GM13977 (cell line): ENCODE data around the gene ARPC2.

Experiments used
- DNase-seq: peaks from one replicate; pipeline ENCODE4 v3.0.0; 2012; ENCODE audit warnings: low spot score
- in situ Hi-C: fragments of 300-500 bp; cut with MboI; formaldehyde crosslinking; loops from one replicate; pipeline ENCODE4 v1.12.0; 2022; ENCODE audit warnings: low sequenced_read_pairs, low pct_unique_long_range_greater_than_20kb, mixed read lengths, inconsistent platforms; ENCODE audit not compliant: unreplicated experiment
- TF ChIP-seq, protein P1 (sequence below): IDR thresholded peaks from 2 replicates; pipeline ENCODE4 v1.5.1; 2012; ENCODE audit warnings: mild to moderate bottlenecking, control low read depth; ENCODE audit not compliant: insufficient read depth; ENCODE audit errors: extremely low read depth, missing control alignments

Gene ARPC2

DNA sequence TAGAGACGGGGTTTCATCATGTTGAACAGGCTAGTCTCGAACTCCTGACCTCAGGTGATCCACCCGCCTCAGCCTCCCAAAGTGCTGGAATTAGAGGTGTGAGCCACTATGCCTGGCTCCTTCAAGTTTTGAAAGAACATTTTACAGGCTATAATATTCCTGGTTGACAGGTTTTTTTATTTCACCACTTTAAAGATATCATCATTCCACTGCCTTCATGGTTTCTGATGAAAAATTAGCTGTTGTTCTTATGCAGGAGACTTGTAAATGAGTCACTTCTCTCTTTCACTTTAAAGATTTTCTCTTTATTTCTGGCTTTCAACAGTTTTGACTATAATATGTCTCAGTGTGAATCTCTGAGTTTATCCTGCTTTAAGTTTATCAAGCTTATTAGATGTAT is 7.9 kb upstream of the ARPC2 start:
- TF ChIP-seq, protein P1, sequence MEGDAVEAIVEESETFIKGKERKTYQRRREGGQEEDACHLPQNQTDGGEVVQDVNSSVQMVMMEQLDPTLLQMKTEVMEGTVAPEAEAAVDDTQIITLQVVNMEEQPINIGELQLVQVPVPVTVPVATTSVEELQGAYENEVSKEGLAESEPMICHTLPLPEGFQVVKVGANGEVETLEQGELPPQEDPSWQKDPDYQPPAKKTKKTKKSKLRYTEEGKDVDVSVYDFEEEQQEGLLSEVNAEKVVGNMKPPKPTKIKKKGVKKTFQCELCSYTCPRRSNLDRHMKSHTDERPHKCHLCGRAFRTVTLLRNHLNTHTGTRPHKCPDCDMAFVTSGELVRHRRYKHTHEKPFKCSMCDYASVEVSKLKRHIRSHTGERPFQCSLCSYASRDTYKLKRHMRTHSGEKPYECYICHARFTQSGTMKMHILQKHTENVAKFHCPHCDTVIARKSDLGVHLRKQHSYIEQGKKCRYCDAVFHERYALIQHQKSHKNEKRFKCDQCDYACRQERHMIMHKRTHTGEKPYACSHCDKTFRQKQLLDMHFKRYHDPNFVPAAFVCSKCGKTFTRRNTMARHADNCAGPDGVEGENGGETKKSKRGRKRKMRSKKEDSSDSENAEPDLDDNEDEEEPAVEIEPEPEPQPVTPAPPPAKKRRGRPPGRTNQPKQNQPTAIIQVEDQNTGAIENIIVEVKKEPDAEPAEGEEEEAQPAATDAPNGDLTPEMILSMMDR, result no peak

DNA sequence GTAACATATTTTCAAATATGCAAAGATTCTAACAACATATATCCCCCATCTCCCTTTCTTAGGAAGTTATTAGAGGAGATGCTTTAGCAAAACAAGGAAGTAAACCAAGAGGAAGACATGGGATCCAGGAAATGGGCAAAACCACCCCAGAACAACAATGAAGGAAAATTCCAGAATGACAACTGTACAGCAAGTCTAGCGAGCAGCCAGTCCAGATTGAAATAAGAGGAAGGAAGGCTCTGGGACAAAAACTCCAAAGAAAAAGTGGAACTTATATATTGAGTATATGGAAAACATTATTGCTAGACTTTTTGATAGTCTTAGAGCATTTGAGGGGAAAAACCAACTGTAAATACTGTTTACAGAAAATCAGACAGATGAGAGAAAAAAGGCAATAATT is 2.9 kb upstream of the ARPC2 start:
- in situ Hi-C loops, result no loop called here
- TF ChIP-seq, protein P1, result no peak
- no peak for DNase-seq

More for the DNA sequence above, 7.9 kb upstream of the ARPC2 start:
- no peak for DNase-seq
- in situ Hi-C loops, result no loop called here

DNA sequence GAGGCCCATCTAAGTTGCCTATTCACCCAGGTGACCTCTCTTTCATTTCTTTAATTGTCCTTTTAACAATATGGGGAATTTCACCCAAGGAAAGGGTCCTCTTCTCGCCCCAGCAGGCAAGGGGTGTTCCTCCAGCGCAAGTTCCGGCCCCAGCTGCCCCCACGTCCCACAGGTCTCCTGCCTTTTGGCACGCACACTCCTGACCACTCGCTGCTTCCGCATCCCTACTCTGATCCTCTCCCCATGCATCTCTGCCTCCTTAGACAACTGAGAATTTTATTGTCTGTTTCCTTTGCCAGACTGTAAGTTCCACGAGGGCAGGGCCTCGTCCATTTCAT is 684 bp upstream of the ARPC2 start:
- in situ Hi-C loops, result no loop called here
- DNase-seq, result peak; percentile 12
- TF ChIP-seq, protein P1, result no peak

DNA sequence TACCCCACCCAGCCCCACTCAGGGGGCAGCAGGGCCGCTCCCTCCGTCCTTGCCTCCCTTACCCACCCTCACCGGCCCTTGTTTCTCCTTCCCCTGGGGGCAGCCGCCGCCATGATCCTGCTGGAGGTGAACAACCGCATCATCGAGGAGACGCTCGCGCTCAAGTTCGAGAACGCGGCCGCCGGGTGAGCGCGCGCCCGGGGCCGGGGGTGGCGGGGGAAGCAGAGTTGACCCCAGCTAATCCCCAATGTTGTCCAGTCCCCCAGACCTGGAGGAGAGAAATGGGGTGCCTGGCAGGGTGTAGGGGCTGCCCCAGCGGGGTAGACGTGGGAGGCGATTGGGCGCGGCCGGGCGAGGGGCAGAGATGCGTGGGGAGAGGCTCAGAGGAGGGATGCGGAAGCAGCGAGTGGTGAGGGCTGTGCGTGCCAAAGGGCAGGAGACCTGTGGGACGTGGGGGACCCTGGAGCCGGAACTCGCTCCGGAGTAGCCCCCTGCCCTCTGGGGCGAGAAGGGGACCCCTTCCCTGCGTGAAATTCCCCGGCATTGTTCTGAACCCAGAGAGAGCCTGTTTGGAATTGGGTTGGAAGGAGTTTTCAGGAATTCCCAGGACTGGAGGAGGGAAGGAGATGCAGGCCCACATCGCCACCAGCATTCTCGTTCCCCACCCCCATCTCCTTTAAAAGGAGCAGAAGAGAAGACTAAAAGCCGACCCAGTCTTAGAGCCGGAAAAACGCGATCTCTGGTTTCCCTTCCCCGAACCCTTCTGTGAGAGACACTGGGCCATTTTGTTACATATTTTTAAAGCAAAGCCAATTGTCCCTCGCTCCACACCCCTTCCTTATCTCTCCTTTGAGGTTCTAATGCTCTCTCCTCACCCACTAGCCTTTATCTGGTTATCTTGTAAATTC is 625 bp downstream of the ARPC2 start:
- peak; percentile 67 for DNase-seq

DNA sequence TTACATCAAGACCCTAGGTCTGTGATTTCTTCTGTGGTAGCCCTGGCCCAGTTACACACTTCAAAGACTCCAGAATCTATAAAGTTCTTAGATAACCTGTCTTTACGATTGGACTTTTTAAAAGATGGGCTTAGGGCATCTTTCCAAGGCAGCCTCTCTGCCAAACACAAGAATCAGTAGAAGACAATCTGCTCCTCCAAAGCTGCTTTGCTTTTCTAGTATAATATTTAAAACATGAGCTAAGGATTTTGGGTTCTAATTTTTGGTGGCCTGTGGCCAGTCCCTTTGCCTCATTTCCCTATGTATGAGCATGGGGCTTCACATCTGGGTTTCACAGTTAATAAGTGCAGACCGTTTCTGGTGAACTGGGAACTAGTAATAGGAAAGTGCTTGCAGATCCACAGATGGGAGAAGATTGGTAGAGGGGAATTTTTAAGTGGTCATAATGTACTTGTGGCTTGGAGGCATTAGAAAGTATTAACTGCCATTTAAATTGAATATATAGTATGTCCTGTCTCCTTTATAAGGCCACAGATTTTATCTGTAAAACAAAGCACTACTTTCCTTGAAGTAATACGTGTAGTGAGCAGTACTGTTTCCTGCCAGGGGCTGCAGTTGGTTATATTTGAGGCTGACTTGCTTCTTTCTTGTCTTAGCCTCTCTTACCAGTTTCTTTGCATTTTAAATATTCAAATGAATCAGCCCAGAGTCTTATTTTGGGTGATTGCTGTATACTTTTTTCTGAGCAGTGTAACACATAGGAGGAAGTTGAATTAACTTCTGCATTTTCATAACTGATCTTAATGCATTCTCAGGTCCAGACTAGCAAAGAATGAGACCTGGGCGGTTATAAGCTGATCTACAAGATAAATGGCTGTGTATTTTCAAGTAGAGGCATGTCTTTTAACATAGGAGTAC is 1.5 kb downstream of the ARPC2 start:
- TF ChIP-seq, protein P1, result no peak
- in situ Hi-C loops, result no loop called here
- DNase-seq, result peak; percentile 72

More for the DNA sequence above, 625 bp downstream of the ARPC2 start:
- TF ChIP-seq, protein P1, result no peak
- in situ Hi-C loops, result no loop called here

DNA sequence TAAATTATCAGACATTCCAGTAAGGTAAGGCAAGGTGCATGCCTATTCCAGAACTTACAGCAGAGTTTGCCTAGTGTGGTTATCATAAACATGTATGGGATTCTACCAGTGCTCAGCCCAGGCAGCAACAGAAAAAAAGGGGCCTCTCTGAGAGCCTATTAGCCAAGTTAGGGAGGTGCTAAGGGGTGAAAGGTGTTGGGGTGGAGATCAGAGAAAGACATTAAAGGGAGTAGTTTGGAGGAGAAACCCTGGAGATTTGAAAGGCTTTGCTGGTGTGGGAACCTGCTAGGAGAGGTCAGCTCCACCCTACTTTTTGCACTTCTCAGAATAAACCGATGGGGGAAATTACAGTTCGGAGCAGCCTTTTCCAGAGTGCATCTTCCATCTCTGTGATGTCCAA is 2.9 kb downstream of the ARPC2 start:
- in situ Hi-C loops, result no loop called here
- no peak for DNase-seq
- TF ChIP-seq, protein P1, result no peak
